HG02884 (cell line): ENCODE data around the gene PTPRN2.

Experiments used
- ATAC-seq: cut with Tn5 transposase; IDR thresholded peaks from one replicate; pipeline ENCODE4 v1.9.1; 2021; ENCODE audit warnings: mild to moderate bottlenecking, moderate library complexity; ENCODE audit not compliant: unreplicated experiment

Gene PTPRN2

DNA sequence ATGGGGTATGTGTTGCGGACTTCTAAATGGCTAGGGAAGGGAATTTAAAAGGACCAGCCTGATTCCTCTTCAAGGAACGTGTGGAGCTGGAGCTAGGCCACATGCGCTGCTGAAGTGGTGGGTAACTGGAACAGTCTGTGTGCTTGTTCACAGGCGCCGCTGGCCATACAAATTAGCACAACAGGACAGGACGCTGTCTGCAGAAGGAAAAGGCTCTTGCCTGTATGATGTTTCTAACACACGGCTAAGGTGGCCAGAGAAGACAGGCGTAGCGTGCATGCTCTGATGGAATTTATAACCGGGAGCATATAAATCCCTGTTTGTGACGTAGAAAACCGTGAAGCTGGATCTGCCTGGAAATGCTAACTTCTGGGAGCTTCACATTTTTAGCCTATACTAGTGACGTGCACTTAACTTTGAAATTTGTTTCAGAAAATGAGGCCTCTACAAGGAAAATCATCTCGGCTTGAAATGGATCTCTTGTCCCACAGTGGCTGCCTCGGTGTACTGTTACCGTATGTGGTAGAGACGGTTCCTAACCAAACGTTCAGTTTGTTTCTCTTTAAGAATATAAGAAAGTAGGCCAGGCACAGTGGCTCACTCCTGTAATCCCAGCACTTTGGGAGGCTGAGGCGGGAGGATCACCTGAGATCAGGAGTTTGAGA lies 569.4 kb downstream of the PTPRN2 start:
- ATAC-seq = no peak

DNA sequence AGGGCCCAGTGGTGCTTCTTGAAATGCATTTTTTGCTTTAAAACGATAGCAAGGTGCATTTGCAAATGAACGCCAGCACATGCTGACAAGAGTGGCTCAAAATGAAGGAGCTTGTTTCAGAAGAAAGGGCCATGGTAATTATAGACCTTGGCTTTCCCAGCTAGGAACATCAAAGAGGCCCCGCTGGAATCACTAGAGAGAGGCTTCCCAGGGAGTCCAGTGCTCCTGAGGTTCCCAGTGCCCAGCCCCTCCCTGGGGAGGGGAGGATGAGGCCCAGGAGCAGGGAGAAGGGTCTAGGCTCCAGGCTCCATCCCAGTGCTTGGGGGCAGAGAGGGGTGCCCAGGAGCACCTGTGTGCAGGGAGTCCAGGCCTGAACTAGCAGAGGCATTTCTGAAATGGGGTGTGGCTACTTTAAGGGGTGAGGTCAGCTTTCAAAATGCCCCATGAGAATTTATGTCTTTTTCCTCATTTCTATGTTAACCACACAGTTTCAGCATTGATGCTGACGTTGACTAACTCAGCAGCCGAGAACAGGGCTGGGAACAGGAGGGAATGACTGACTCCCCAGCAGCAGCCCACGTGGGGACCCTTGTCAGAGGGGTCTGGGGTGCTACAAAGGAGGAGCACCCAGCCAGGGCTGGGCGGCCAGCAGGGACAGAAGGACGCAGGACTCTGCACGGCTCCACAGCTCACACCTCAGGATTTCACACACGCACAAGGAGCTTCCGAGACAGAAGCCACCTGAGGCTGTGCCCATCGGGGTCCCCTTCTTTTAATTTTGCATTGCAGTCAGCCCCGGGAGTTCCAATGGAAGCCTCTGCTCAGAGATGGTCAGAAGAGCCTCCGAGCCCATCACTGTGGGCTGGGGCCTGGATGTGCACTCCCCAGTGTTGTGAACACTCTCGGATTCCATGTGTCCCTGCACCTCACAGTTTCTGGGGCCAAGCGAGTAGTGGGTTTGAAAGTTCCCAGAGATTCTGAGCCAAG lies 570.2 kb downstream of the PTPRN2 start:
- ATAC-seq = no peak

DNA sequence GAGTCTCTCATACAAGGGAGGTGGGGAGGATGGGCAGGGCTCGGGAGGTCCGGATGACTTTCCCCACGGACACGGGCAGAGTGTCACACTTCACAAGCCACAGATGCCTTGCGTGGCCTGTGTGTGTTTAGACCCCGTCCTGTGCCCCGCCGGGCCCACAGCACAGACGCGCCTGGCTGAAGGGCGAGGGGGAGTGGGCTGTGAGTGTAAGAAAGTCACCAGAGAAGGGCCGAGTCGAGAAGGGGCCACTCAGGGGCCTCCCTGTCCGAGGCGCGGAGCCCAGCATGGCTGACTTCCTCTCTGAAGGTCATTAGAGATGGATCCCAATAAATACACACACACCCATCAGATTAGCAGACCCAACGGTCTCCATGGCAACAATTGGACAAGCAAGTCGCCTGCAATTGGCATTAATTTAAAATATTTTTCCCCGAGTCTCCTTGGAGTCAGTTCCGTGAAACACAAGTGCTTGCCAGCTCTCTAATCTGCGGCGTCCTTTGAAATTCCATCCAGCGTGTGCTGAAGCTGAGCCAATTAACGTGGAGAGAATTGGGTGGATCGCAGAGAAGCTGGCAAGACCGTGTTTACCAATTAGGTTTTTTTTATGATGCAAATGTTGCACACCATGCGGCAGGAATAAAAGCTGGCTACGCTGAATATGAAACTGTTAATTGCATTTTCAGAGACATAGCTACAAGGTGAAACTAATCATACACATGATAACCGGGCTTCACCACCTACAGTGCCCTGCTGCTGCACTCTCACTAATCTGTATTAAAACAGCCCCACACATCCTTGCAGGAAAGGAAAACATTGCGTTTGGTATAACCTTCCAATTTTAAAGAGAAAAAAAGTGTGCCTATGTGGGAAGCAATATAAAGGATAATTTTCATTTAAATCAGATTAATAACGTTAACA lies 571.2 kb downstream of the PTPRN2 start:
- ATAC-seq = no peak

DNA sequence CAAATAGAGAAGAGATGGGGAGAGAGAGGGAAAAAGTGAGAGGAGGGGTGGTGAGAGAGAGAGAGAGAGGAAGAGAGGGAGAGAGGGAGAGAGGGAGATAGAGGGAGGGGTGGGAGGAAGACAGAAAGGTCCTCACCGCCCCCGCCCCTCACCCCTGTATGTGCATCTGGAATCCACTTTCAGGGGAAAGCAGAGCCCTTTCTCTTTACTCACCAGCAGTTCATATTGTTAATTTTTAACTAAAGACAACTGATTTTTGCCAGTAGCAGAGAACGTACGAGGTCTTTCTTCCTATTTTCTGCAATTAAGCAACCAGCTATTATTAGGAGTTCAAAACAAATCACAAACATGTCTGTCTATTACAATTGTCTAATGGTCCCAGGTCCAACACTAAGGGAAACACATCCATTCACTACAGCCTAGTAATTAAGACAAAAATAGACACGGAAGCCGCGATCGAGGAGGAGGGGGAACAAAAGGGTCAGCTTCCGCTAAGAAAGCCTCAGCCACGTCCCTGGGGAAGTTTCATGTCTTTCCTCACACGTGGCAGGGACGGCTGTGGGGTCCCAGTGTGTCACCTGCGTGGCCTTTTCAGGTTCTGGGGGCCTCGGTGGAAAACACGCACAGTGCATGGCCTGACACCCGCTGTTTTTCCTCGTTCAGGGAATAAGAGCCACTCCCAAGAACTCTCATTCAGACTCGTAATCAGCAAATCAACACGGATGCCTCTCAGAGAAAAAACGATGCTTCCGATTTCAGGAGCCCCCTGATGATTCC lies 572.0 kb downstream of the PTPRN2 start:
- no peak for ATAC-seq

DNA sequence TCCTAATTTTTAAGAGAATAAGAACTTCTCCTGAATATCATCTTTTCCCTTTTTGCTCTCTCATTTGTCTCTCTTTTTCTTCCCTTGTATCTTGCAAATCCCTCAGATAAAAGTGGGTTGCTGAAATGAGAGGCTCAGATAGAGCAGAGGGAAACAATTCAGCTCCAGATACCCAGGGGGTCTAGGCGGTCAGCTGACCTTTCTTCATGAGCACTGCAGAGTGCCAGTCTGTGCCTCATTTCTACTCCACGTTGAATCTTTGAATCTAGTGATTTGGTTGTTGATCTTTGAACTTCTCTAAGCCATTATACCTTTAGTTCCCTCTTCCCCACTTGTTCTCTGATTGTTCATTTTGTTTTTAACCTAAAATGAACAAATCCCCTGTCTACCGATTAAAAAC lies 572.6 kb downstream of the PTPRN2 start:
- ATAC-seq = no peak

DNA sequence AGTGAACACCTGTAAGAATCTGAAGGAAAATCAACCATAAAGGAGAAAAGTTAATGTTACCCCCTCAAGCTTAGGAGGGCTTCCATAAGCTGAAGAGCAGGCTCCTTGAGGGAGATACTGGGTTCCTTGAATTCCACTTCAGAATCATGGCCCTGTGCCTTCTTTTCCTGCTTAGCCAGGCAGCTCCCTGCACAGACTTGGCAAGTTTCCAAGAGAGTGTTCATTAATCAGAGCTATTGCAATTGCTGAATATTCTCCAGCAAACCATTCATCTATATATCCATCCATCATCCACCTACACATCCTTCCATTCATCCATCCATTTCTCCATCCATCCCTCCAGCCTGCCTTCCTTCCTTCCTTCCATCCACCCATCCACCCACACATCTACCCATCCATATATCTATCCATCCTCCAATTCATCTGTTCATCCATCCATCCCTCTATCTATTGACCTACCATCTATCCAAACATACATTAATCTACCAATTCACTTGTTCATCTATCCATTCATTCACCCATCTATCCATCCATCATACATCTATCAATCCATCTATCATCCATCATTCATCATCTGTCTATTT lies 574.4 kb downstream of the PTPRN2 start:
- ATAC-seq = no peak

DNA sequence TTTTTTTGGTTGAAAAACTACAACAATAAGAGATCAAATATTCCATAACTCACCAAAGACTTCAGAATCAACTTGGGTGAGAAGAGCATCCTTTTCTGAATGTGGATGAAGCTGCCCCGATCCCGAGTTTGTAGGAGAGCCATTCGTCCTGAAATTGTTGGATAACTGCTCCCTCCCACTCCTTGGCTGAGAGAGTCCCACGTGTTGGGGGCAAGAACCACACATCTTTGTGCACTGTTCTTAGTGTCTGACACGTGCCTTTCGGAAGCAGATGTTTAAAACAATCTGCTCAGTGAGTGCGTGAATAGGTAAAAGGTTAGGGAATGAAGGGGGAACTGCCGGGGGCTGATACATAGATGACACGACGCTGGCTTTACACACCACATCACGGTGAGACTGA lies 575.7 kb downstream of the PTPRN2 start:
- ATAC-seq = no peak

DNA sequence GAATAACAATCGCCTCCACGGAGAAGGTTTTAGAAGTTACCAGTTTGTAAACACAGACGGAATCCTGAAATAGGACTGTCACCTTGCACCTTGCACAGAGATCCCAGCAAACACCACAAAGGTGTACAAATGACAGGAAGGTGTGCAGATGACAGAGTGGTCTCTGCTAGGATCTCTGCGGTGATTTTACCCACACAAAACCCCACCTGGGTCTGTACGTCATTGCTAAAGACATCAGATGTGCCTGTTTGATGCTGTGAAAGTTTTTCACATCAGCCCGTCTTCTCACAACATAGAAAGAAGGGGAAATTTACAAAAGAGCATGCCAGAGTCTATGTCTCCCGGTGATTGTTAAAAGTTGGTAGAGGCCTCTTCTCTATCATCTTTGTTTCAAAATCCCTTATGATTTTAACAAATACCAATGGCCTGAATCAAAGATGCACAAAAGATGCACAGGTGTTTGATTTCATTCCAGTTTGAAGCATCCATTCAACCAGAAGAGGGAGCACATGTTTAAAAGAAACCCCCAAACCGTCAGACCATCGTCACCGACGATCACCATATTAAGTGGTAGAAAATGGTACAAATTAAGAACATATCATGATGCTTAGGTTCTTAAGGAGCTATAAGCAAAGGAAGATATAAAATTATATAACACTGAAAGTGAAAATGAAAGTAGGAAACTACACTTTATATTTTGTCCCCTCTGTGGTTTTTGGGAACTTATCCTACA lies 576.5 kb downstream of the PTPRN2 start:
- no peak for ATAC-seq

DNA sequence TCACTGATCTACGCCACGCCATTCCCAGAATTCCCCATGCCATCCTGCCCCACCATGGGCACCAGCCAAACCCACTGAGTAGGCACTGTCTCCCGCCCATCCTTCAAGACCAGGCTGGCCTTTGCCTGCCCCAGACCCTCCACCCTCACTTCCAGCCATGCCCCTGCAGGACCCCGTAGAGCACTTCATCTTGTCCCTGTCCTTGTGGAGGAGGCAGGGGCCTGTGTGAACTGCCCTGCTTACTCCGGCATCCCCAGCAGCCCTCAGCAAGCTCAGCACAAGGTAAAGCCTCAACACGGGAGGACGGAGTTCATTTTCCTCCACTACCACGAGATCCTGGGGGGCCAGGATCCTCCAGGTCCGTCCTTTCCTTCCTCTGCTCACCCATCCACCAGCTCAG lies 577.7 kb downstream of the PTPRN2 start:
- no peak for ATAC-seq

DNA sequence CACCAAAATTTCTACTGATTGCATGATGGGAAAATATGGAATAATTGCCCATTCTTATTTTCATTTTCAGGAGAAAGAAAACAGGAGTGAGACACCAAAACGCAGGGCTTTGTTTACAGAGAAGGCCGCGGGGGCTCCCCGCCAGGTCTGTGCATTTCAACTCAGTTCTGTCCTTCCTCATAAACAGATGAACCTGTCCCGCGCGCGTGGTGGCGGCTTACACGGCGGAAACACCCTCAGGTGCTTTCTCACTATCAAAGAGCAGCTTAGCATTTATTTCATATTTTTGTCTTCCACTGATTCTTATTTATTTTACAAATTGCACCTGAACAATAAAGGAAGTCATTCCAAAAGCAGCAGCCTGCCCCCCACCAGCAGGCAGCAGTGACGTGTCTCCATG lies 579.4 kb downstream of the PTPRN2 start:
- no peak for ATAC-seq

DNA sequence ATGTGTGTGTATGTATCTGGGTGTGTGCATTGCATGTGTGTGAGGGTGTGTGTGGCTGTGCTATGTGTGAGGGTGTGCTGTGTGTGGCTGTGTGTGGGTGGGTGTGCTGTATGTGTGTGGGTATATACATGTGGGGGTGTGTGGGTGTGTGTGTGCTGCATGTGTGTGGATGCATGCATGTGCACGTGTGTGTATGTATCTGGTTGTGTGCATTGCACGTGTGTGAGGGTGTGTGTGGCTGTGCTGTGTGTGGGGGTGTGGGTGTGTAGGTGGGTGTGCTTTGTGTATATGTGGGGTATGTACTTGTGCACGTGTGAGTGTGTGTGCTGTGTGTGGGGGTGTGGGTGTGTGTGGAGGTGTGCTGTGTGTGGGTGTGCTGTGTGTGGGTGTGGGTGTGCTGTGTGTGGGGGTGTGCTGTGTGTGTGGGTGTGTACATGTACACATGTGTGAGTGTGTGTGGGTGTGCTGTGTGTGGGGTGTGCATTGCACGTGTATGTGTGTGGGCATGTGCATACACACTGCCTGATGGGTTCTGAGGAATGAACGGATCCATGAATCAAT lies 579.8 kb downstream of the PTPRN2 start:
- ATAC-seq = no peak

DNA sequence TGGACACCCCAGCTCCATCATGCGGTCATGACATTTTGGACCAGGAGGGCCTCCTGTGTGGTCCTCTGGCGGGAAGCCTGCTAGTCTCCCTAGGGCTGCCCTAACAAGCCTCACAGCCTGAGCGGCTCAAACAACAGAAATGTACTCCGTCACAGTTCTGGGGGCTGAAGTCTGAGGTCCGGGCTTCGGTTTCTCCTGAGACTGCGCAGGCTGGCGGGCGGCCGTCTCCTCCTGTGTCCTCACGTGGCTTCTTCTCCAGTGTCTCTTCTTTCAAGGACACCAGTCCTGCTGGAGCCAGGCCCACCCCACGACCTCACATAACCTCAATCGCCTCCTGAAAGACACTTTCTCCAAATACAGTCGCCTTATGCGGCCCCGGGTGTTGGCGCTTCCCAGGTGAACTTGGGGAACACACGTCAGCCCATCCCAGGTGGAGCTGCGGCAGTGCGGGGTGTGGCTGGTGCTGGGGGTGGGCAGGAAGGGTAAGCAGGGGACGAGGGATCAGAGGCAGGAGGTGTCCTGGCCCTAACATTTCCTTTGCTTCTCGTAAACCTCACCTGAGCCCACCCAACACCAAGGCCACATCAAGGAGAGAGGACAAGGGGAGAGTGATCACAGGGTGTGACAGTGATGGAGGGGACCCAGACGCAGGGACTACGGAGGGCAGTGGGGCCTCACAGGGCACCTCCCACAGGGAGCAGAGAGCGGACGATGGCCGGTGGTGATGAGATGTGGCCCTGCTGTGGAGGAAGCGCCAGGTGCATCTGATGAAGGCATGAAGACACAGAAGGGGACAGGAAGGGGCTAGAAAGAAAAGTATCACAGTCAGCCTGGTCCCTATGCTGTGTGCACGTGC lies 580.6 kb downstream of the PTPRN2 start:
- no peak for ATAC-seq

DNA sequence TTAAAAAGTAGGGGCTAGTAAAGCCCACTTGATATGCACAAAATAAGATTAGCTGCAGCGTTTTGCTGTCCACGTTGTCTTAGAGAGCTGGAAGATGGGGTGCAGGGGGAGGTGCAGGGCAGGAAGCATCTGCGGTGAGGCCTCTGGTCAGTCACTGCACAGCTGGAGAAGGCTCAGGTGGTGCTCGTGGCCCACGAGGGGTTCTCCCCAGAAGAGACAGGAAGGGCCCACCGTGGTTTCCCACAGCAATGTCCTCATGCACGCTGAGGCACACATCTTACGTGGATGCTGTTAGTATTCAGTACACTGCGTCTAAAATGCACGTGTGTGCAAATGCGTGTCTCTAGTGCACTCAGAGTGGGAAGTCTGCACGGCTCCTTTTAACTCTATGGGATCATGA lies 582.1 kb downstream of the PTPRN2 start:
- ATAC-seq = no peak

DNA sequence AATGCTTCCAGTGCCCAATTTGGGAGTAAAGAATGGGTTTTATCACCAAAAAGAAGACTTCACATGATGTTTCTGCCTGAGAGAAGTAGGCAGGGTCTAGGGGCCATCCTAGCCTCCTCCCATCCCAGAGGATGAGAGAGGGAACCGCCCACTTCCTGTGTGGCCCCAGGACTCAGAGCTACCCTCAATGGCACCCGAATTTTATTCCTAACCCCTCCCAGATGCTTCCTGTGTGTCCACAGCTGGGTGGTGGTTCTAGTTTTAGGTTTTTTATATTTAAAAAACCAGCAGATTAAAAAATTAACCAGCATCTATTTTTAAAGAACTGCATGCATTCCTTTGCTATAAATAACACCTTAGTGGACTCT lies 583.5 kb downstream of the PTPRN2 start:
- no peak for ATAC-seq

DNA sequence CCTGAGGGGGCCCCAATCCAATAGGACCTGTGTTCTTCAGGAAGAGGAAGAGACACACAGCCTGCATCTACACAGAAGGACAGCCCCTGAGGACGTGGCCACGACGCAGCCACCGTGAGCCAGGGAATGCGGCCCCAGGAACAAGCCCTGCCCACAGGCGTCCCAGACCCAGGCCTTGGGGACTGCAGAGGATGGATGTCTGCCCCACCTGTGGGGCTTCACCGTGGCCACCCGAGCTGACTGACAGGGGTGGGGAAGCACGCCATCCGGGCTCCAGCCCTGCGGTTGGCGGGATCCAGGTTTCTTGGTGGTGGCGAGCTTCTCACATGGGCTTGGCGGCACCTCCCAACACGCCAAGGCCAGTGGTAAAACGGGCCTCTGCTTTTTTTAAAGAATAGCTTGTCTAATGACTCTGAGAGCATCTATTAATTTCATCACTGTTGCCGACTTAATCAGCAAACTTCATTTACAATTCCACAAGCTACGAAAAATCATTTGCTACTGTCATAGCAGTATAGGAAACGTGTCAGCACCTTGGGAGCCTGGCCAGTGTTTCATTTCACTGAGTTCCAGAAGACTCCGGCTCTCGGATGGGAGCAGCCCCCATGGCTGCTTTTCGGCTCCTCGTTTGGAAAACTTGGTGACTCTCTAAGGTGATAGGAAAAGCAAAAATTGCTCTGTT lies 584.0 kb downstream of the PTPRN2 start:
- no peak for ATAC-seq

DNA sequence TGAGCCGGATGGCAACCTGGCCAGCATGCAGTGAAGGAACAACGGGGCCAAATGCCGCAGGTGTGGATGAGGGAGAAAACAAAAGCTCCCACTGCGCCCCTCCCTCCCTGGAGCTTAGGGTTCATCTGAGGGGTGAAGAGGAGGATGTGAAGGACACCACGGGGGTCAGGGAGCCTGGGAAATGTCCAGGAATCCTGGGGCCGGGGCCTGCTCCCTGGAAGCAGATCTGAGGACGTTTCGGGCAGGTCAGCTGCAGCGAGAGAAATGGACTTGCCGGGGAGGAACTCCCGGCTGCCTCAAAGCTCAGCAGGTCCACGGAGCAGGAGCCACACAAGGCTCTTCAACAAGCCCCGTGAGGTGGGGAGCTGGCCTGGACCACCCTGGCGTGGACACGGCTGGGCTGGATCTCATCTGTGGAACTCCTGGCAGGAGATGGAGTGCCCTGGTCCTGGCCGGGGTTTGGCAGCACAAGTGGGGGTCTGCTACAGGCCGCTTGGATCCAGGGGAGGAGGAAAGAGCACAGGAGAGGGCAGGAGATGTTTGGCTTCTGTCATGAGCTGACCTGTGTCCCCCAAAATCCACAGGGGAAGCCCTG lies 585.0 kb downstream of the PTPRN2 start:
- ATAC-seq = no peak

DNA sequence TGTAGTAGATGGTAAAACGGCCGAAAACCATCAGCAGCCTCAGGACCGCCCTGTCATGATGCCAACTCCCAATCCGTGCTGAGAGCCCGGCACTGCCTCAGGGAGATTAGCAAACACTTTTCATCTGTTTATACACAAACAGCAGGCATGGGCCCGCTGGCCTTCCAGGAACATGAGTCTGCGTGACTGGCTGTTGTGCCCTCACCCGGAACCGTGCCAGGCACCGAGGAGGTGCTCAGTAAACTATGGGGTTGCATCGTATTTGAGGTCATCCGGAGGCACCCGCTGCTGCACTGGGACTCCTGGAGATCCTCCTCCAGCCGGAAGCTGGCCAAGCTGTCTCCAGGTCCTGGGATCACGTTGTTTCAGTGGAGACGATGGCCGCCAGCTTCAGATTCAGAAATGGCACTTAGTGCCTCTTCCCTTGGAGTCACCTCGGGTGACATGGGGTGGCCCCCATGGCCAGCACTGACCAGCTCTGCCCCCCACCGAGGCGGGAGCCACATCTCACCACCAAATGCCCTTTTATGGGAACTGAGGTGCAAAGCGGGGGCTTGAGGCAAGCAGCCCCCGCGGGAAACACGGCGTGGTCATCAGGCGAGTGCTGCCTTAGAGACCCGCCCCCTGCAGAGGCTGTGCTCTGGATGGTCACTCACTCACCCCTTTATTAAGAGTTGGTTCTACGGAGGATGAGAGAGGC lies 585.9 kb downstream of the PTPRN2 start:
- ATAC-seq = no peak
